ENCODE measurements around the gene SULT4A1.

The SULT4A1 gene

GRCh38 chr22:43817402-43817801 lies 44.9 kb downstream of the SULT4A1 start:
- DNase-seq (ENCODE audit: low read depth), result no peak
- no peak for TF ChIP-seq CTCF (conservative IDR thresholded peaks at IDR 0.05; ENCODE audit: low read length)

DNA sequence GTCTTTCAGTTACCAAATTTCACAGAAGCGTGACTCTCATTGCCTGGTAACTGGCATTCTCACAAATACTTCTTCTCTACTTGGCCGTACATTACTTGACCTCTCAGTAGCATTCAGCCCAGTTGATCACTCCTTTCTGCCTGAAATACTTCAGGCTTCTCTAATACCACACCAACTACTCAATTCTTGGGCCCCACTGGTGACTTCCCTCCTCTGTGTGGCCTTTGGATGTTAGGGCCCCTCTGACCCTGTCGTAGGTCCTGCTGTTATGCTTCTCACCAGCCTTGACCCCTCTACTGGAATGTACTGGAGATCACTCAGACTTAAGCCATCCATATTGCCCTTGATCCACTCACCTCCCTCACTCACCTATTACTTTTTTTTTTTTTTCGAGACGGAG lies 48.0 kb downstream of the SULT4A1 start:
- DNase-seq (ENCODE audit: low read depth), result no peak
- H3K4me3 ChIP-seq (ENCODE audit: low read length), result no peak overlapping the region
- TF ChIP-seq CTCF (conservative IDR thresholded peaks at IDR 0.05; ENCODE audit: low read length), result no peak

More at GRCh38 chr22:43817402-43817801, 44.9 kb downstream of the SULT4A1 start:
- no peak overlapping the region for H3K4me3 ChIP-seq (ENCODE audit: low read length)

GRCh38 chr22:43812890-43813289 lies 49.4 kb downstream of the SULT4A1 start:
- DNase-seq (ENCODE audit: low read depth), result no peak
- H3K4me3 ChIP-seq (ENCODE audit: low read length), result peak overlapping the region; percentile 98
- TF ChIP-seq CTCF (conservative IDR thresholded peaks at IDR 0.05; ENCODE audit: low read length), result no peak

GRCh38 chr22:43812149-43812842 lies 50.0 kb downstream of the SULT4A1 start, which contains the start of gene EFCAB6:
TSS of gene EFCAB6 (minus strand) at chr22:43812305. CDS start at chr22:43782318, 29,987 bp downstream.
- H3K4me3 ChIP-seq (ENCODE audit: low read length), result peak within 1 kb of the TSS; percentile 98
- DNase-seq (ENCODE audit: low read depth), result peak; percentile 90

DNA sequence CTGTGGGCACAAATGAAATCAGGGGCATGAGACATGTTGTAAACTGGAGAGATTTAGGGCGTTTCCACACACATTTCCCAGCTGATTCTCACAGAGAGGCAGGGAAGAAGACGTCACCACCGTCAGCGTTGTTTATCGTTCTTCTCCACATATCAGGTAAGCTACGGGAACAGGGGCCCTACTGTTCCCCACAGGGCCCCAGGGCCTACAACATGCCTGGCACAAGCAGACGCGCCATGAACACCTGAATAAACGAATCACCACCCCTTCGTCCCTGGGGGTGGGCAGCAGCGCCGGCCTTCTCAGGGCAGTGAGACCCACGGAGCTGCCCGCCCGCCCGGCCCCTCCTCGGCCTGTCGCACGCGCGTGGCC lies 50.5 kb downstream of the SULT4A1 start:
- peak; percentile 42 for DNase-seq (ENCODE audit: low read depth)
- H3K4me3 ChIP-seq (ENCODE audit: low read length), result peak overlapping the region; percentile 98
- no peak for TF ChIP-seq CTCF (conservative IDR thresholded peaks at IDR 0.05; ENCODE audit: low read length)

More at GRCh38 chr22:43812149-43812842, 50.0 kb downstream of the SULT4A1 start, which contains the start of gene EFCAB6:
- TF ChIP-seq CTCF (conservative IDR thresholded peaks at IDR 0.05; ENCODE audit: low read length), result no peak

- H3K4me3 ChIP-seq (ENCODE audit: low read length), result no peak overlapping the region
- no peak for TF ChIP-seq CTCF (conservative IDR thresholded peaks at IDR 0.05; ENCODE audit: low read length)
- DNase-seq (ENCODE audit: low read depth), result no peak
These were observed 59.3 kb downstream of the SULT4A1 start for GRCh38 chr22:43802897-43803495.

DNA sequence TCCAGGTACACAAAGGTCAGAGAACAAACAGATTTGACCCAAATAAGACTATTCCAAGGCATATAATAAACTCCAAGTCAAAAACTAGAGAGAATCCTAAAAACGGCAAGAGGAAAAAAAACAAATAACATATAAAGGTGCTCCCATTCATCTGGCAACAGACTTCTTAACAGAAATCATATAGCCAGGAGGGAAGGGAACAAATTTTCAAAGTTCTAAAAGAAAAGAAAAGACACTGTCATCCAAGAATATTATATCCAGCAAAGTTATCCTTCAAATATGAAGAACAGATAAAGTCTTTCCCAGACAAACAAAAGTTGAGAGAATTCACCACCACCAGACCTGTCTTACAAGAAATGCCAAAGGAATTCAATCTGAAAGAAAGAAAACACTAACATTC lies 61.3 kb downstream of the SULT4A1 start:
- no peak overlapping the region for H3K4me3 ChIP-seq (ENCODE audit: low read length)
- no peak for DNase-seq (ENCODE audit: low read depth)
- TF ChIP-seq CTCF (conservative IDR thresholded peaks at IDR 0.05; ENCODE audit: low read length), result no peak
